BE2C (cell line): ENCODE results near the gene DAGLB.

Source experiments
- DNase-seq: peaks from one replicate; pipeline ENCODE4 v3.0.0-alpha.2; 2020
- H3K27me3 ChIP-seq: fragments of 250-450 bp; sonication (Bioruptor Pico); 2 replicates; pipeline ENCODE4 v1.5.1; 2020; ENCODE audit warnings: mild to moderate bottlenecking
- H3K36me3 ChIP-seq: fragments of 250-450 bp; sonication (Bioruptor Pico); 2 replicates; pipeline ENCODE4 v1.5.1; 2020; ENCODE audit warnings: mild to moderate bottlenecking
- H3K4me1 ChIP-seq: fragments of 250-450 bp; sonication (Bioruptor Pico); 2 replicates; pipeline ENCODE4 v1.5.1; 2020
- H3K4me3 ChIP-seq: 2 replicates; pipeline ENCODE4 v1.5.1; 2011; ENCODE audit warnings: low read depth, low read length
- H3K9me3 ChIP-seq: fragments of 250-450 bp; sonication (Bioruptor Pico); 2 replicates; pipeline ENCODE4 v1.5.1; 2020
- TF ChIP-seq, protein P1 (sequence below): IDR thresholded peaks from 2 replicates; pipeline ENCODE4 v1.5.1; 2012; ENCODE audit warnings: mild to moderate bottlenecking, low read depth, low read length

DAGLB gene

DNA sequence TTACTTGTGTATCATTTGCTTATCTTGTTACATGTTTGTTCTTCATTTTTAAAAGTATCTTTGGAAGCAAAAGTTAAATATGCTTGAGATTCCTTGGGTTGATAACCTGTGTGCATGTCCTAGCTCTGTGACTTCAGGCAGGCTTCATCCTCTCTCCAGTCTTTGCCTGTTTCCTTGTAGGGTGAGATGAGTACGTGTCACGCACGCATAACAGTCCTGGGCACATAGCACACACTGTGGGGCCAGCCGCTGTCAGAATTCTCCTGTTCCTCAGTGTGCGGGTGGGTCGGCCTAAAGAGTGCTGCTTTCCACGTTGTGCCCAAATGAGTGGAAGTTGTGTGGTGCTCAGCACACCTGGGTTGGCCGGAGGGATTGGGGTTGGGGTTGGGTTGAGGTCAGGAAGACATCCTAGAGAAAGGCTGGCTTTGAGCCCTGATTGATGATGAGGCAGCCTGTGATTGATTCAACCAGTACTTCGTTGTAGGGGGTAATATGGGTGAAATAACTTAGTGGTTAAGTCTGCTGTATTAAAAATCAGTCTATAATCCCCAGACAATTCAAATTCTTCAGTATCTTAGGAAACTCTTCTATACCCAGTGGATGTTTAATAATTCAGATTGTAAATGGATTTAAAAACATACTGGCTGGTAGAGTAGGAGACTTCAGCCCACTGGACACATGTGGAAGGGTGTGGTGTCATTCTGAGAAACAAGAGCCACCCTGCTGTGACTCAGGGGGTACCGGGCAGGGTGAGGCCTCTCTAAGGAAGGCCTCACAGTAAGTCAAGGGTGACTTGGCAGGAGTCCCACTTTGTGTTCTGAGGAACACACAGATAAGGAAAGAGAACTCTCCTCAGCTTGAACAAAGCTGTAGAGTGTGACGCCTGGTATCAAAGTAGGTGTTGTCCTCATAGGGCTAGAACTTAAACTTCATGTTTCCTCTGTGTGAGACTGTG lies 54.8 kb downstream of the DAGLB start:
- no peaks in the 10 kb centered on the region for H3K9me3 ChIP-seq
- TF ChIP-seq, protein P1, sequence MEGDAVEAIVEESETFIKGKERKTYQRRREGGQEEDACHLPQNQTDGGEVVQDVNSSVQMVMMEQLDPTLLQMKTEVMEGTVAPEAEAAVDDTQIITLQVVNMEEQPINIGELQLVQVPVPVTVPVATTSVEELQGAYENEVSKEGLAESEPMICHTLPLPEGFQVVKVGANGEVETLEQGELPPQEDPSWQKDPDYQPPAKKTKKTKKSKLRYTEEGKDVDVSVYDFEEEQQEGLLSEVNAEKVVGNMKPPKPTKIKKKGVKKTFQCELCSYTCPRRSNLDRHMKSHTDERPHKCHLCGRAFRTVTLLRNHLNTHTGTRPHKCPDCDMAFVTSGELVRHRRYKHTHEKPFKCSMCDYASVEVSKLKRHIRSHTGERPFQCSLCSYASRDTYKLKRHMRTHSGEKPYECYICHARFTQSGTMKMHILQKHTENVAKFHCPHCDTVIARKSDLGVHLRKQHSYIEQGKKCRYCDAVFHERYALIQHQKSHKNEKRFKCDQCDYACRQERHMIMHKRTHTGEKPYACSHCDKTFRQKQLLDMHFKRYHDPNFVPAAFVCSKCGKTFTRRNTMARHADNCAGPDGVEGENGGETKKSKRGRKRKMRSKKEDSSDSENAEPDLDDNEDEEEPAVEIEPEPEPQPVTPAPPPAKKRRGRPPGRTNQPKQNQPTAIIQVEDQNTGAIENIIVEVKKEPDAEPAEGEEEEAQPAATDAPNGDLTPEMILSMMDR, result no peak
- H3K27me3 ChIP-seq, result no peaks in the 10 kb centered on the region
- no peaks in the 10 kb centered on the region for H3K4me1 ChIP-seq
- no peak overlapping the region for H3K4me3 ChIP-seq
- H3K36me3 ChIP-seq, result peaks cover 70% of the 10 kb centered on the region
- no peak for DNase-seq

DNA sequence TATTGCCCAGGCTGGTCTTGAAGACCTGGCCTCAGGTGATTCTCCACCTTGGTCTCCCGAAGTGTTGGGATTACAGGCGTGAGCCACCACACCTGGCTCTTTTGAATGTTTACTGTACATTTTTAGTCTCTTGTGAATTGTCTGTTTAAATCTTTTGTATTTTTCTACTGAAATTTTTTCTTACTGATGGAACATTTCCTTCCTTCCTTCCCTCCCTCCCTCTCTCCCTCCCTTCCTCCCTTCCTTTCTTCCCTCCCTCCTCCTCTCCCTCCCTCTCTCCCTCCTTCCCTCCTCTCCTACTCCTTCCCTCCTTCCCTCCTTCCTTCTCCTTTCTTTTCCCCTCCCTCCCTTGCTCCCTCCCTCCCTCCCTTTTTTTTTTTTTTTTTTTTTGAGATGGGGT lies 58.0 kb downstream of the DAGLB start:
- Histone ChIP-seq H3K36me3 (peaks cover 66% of the 10 kb centered on the region), H3K4me3 (no peak overlapping the region), H3K9me3 (no peaks in the 10 kb centered on the region), H3K27me3 (no peaks in the 10 kb centered on the region), H3K4me1 (no peaks in the 10 kb centered on the region)
- TF ChIP-seq, protein P1, result no peak
- no peak for DNase-seq

DNA sequence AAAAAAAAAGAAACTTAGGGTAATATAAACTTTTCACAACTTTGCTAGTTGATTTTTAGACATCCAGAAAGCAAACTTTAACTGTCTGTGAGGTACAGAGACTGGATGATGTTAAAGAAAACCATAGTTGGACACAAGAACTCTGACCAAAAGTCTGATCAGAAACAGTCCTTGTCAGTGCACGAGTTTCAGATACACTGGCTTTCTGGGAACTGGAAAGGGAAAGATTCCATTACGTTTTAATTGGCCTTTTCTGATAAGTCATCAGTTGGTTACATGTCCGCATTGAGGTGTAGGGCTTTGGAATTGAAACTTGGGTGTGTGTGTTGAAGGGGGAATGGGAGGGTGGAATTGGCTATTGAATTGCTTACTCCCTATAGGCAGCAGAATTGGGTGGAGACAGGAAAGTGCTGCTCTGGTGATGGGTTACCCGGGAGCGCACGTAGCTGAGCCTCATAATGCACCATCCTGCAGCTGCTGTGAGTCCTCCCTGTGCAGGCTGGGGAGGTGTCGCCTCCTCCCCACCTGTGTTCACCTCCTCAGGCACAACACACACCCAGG lies 59.9 kb downstream of the DAGLB start:
- no peaks in the 10 kb centered on the region for H3K27me3 ChIP-seq
- no peak overlapping the region for H3K4me3 ChIP-seq
- no peaks in the 10 kb centered on the region for H3K4me1 ChIP-seq
- TF ChIP-seq, protein P1, result no peak
- peaks cover 47% of the 10 kb centered on the region for H3K36me3 ChIP-seq
- DNase-seq, result no peak
- H3K9me3 ChIP-seq, result no peaks in the 10 kb centered on the region

DNA sequence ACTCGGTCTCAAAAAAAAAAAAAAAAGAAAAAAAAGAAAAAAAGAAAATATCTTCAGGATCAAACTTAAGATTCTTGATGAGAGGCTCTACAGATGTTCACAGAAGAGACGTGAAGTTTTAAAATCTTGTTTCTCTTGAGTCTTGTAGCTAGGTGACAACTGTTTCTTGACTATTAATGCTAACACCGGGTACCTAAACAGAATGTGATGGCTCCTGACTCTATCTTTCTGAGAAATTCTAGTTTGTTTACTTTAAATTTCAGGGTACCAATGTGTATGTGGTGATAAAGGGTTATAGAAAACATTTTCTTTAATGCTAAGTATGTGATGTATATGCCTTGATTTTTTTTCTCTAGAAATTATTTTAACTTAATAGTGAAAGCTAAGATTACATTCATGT lies 61.0 kb downstream of the DAGLB start:
- H3K4me3 ChIP-seq, result no peak overlapping the region
- TF ChIP-seq, protein P1, result no peak
- DNase-seq, result no peak
- H3K4me1 ChIP-seq, result no peaks in the 10 kb centered on the region
- no peaks in the 10 kb centered on the region for H3K27me3 ChIP-seq
- H3K9me3 ChIP-seq, result no peaks in the 10 kb centered on the region
- H3K36me3 ChIP-seq, result peaks cover 37% of the 10 kb centered on the region

- no peaks in the 10 kb centered on the region; the same call in 1 of the 2 replicates for H3K4me1 ChIP-seq
- no peaks in the 10 kb centered on the region for H3K27me3 ChIP-seq
- no peak for DNase-seq
- peaks cover 30% of the 10 kb centered on the region for H3K36me3 ChIP-seq
- H3K9me3 ChIP-seq, result no peaks in the 10 kb centered on the region
- H3K4me3 ChIP-seq, result no peak overlapping the region
- TF ChIP-seq, protein P1, result no peak
Observed at GRCh38 chr7:6385909-6386560, 61.7 kb downstream of the DAGLB start.
